AG20443 (cell line): ENCODE data around the gene GDI1.

Experiments
- DNase-seq: peaks from one replicate; pipeline ENCODE4 v3.0.0; 2012; ENCODE audit warnings: low spot score, mixed read lengths

Gene GDI1

GRCh38 chrX:154481911-154482601, 45.1 kb downstream of the GDI1 start:
- no peak for DNase-seq

GRCh38 chrX:154482786-154483185, 45.8 kb downstream of the GDI1 start:
- no peak for DNase-seq

GRCh38 chrX:154483325-154483724, 46.4 kb downstream of the GDI1 start:
- DNase-seq, result no peak

GRCh38 chrX:154484255-154485149, 47.5 kb downstream of the GDI1 start:
- no peak for DNase-seq

DNA sequence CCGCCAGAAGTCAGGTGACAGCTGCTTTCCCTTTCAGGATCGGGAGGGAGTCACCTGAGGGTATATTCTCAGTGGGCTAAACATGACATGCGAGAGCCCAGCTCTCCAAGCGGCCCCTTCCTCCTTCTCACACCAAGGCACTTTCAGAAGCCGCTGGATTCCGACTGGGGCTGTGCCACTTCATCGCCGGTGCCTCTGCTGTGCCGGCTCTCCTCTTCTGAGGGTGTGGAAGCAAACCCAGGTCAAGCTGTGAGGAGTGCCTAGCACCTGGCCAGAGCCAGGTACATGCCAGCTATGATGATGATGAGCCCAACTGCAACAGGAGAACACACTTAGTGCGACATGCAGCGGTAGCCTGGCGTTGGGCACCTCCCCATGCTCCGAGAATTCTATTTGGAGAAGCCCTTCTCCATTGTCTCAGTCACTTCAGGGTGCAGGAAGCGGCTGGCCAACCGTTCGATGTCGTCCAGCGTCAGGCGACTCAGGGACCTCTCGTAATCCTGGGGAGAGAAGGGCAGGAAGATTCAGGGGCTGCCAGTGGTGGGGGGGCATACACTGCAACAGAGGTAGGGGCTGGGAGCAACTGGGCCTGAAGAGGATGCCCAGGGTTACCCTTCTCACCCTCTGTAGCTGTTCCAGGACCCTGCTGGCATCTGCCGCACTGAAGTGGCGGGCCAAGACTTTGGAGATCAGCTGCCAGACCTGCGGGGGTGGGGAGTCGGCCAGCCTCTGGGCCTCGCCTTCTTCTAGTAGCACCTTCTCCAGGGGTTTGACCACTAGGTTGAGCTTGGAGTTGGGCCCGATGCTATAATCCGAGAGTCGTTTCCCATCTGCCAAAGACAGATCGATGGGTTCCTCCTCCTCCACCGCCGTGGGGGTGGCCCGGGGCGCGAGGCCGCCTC, 48.4 kb downstream of the GDI1 start:
- DNase-seq, result no peak

DNA sequence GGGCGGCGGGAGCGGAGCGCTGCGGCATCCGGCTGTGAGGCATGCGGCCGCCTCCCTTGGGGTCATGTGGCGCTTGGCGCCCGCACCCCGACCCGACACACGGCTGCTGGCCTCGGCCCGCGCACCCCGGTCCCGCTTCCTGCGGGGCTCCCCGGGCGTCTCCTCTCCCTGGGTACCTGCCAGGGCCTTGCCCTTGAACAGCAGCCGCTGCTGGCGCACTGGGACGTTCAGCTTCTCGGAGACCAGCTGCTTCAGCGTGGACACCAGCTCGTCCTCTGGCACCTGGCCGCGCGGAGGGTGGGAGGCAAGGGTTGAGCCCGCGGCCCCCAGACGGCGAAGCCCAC, 49.1 kb downstream of the GDI1 start:
- peak; percentile 8 for DNase-seq

DNA sequence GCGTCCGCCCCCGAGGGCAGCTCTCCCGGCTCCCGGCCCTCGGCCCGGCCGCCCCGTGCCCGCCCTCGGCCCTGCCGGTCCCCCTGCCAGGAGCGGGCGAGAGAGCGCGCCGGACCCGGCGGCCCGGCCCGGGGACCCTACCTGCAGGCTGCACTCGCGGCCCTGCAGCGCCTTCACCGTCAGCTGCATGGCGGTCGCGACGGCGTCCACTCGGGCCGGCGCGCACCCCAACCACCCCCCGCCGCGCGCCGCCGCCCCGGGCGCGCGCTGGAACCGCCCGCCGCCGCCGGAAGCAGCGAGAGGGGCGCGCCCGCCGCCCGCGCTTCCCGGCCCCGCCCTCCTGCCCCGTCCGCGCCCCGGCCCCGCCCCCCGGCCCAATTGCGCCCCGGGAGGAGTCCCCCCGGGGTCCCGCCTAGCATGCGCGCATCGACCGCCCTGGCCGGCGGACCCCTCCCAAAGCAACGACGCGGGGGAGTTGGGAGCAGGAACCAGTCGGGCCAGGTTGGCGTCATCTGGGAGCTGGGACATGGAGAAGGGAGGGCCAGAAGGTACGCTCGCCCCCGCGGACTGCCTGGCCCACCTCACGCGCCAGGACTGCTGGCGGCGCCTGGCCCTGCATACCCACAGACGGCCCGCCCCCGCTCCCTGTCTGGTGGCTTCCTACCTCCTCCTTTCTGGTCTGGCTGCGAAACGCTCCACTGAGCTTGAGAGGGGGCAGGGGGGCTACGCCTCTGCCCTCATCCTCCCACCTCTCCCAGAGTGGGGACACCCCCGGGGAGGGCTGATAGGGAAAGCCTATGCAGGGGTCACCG, 49.6 kb downstream of the GDI1 start, which contains the start of gene UBL4A:
TSS of gene UBL4A (minus strand) at position 220 of the 812 bp plus-strand sequence. CDS start at position 189, 31 bp downstream.
- DNase-seq, result peak; percentile 72

DNA sequence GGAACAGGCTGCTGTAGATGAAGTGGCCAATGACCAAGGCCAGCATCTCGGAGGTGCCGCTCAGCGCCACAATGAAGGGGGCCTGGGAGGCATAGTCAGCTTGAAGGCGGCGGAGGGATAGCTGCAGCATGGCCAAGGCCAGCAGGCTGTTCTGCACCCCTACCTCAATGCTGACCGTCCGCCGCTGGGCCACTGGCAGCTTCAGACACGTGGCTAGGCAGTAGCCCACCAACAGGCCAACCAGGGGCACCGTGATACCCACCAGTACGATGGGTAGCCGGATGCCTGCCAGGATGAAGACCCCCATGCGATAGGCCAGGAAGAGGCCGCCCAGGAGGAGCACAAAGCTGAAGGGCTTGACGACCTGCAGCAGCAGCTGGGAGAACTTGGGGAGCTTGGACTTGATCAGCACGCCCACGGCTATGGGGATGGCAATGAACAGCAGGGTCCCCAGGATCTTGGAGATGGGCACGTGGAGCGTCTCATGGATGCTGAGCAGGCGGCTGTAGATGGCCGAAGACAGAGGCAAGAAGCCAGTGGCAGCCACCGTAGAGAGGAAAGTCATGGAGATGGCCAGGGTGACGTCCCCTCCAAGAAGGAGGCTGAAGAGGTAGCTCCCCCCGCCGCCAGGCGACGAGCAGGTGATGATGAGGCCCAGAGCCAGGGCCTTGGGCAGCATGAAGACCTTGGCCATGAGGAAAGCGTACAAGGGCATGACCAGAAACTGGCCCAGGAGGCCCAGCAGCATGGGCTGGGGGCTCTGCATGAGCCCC, 50.8 kb downstream of the GDI1 start:
- DNase-seq, result no peak

DNA sequence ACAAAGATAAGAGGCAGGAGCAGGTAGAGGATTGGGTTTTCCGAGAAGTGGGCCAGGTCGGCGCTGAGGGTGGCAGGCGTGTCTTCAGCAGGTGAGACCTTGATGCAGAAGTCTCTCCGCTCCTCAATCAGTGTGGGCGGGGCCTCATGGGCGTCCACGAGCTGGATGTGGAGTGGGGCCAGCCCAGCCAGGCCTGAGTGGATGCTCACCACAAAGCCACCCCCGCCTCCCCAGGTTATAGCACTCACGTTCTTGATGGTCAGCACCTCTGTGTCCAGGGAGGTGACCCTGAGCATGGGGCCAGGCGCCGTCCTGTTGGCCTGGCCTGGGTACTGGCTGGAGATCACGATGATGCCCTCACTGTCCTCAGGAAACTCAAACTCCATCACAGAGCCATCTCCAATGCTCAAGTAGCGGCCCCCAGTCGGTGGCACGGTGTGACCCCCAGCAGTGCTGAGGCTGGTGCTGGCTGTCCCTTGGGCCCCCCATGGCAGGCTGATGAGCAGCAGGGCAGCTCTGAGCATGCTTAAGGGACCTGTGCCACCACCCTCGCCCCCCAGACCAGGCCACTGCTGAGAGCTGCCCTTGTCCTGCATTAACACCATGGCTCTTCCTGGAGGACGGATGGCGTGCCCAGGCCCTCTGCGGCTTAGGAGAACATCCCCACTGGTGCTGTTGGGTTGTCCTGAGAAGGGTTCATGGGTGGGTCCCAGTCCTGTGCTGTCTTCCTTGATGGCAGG, 51.6 kb downstream of the GDI1 start:
- DNase-seq, result no peak

DNA sequence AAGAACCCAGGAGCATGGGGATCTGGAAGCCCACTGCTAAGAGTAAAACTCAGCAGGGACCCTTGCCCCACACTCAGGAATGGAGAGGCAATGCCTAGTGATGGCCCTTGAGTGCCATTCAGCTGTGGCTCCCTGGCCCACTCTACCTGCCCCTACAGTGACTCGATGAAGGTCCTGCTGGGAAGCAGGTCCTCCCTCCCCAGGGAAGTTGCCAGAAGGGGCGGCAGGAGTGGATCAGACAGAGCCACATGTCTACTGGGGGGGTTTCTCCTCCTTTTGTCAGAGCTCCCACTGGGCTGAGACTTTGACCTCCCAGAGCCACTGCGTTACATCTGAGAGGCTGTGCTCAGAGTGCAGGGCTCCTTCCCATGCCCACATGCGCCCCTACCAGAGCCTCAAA, 52.2 kb downstream of the GDI1 start:
- no peak for DNase-seq

GRCh38 chrX:154490021-154490413, 53.1 kb downstream of the GDI1 start:
- peak; percentile 34 for DNase-seq

DNA sequence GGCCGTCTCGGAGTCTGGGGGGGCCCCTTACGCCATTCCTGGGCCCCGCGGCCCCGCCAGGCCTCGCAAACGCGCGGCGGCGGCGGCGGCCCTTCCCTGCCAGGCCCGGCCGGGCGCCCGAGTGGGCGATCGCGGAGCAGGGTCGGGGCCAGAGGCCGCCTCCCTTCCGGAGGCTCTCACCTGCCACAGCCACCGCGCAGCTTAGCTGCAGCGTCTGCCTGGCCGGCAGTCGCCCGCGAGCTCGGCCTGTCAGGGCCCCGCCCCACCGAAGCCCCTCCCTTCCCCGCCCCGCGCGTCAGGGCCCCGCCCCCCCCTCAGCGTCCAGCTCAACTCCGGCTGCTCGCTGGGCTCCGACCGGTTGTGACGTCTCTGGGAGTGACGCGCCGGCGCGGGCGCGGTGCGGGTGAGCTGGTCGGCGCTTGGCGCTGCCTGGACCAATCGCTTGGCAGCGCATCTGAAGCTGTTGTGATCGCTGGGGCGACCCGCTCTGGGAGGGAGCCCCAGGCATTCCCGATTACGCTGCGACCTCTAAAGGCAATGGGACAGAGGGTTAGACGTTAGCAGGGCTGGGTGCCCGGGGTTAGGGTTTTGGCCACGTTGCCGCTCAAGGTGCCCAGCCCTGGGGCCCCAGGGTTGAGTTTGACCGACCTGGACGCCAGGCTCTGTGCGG, 53.6 kb downstream of the GDI1 start, which contains the start of gene SLC10A3:
TSS of gene SLC10A3 (minus strand) at position 216 of the 670 bp plus-strand sequence. CDS start 1,689 bp downstream, outside the sequence.
- peak; percentile 95 for DNase-seq
